Endothelial cell (in vitro differentiated cells): ENCODE data around the gene GALNT14. TPM values are rescaled to one million over a fixed set of nuclear protein-coding genes. Genes with fewer than 3 reads are reported as not detected.

Experiments used
- DNase-seq: peaks from one replicate; pipeline ENCODE4 v3.0.0; 2021; ENCODE audit warnings: low spot score
- H3K27ac Mint-ChIP-seq: one replicate; pipeline ENCODE4 v1.8.0; 2021; ENCODE audit warnings: mixed read lengths, inconsistent platforms; ENCODE audit not compliant: unreplicated experiment
- H3K27me3 Mint-ChIP-seq: one replicate; pipeline ENCODE4 v1.8.0; 2021; ENCODE audit warnings: mild to moderate bottlenecking, moderate library complexity, mixed read lengths, inconsistent platforms; ENCODE audit not compliant: unreplicated experiment
- H3K36me3 Mint-ChIP-seq: one replicate; pipeline ENCODE4 v1.8.0; 2021; ENCODE audit warnings: mild to moderate bottlenecking, low read depth, mixed read lengths, inconsistent platforms; ENCODE audit not compliant: unreplicated experiment
- H3K4me1 Mint-ChIP-seq: one replicate; pipeline ENCODE4 v1.8.0; 2021; ENCODE audit warnings: mild to moderate bottlenecking, mixed read lengths, inconsistent platforms; ENCODE audit not compliant: unreplicated experiment
- H3K4me3 Mint-ChIP-seq: one replicate; pipeline ENCODE4 v1.8.0; 2021; ENCODE audit warnings: mild to moderate bottlenecking, mixed read lengths, inconsistent platforms; ENCODE audit not compliant: unreplicated experiment
- H3K9me3 Mint-ChIP-seq: one replicate; pipeline ENCODE4 v1.8.0; 2021; ENCODE audit warnings: mixed read lengths, inconsistent platforms; ENCODE audit not compliant: unreplicated experiment
- total RNA-seq: library from RNA; stranded (reverse); fragmentation: NEBNext Ultra II Directional; extraction: Animal tissue kit (Norgen Biotek cat#: 25700); gene quantifications from one replicate; pipeline ENCODE4 v1.2.1, GENCODE V29; 2021; ENCODE audit not compliant: unreplicated experiment
- TF ChIP-seq, protein P1 (sequence below): fragments of 200-600 bp; sonication (generic); IDR thresholded peaks from one replicate; pipeline ENCODE4 v1.5.0; 2021; ENCODE audit warnings: antibody characterized with exemption; ENCODE audit not compliant: unreplicated experiment

The GALNT14 gene
- total RNA-seq, 1 donor from 2014 or later, result 16.8 TPM

- H3K4me3 Mint-ChIP-seq, result no peak overlapping the region
- TF ChIP-seq, protein P1, sequence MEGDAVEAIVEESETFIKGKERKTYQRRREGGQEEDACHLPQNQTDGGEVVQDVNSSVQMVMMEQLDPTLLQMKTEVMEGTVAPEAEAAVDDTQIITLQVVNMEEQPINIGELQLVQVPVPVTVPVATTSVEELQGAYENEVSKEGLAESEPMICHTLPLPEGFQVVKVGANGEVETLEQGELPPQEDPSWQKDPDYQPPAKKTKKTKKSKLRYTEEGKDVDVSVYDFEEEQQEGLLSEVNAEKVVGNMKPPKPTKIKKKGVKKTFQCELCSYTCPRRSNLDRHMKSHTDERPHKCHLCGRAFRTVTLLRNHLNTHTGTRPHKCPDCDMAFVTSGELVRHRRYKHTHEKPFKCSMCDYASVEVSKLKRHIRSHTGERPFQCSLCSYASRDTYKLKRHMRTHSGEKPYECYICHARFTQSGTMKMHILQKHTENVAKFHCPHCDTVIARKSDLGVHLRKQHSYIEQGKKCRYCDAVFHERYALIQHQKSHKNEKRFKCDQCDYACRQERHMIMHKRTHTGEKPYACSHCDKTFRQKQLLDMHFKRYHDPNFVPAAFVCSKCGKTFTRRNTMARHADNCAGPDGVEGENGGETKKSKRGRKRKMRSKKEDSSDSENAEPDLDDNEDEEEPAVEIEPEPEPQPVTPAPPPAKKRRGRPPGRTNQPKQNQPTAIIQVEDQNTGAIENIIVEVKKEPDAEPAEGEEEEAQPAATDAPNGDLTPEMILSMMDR, result no peak
- no peak for DNase-seq
- peaks cover 7% of the 10 kb centered on the region for H3K27me3 Mint-ChIP-seq
- no peaks in the 10 kb centered on the region for H3K9me3 Mint-ChIP-seq
- no peak overlapping the region for H3K27ac Mint-ChIP-seq
- H3K4me1 Mint-ChIP-seq, result no peaks in the 10 kb centered on the region
- no peaks in the 10 kb centered on the region for H3K36me3 Mint-ChIP-seq
Measured at GRCh38 chr2:31075941-31076590, 62.2 kb downstream of the GALNT14 start.

DNA sequence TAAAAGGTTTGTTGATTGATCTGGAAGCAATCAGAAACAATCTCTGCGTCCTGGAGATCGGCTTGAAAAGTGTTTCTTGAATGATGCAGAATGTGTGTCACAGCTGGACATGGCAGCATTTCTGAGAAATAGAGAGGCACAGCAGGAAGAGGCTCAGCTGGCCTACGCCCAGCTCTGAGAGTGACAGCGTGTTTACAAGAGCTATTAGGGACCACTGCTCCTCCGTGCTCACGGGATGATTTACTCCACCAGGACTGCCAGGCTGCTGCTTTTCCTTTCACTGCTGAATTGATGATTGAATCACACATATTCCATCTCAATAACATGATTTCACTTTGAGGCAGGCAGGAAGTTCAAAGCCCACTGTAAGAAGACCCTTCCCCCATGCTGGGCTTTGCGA is 62.8 kb downstream of the GALNT14 start:
- TF ChIP-seq, protein P1, result no peak
- Mint-ChIP-seq H3K36me3 (no peaks in the 10 kb centered on the region), H3K4me1 (no peaks in the 10 kb centered on the region), H3K4me3 (no peak overlapping the region), H3K9me3 (no peaks in the 10 kb centered on the region), H3K27me3 (peaks cover 7% of the 10 kb centered on the region), H3K27ac (no peak overlapping the region)
- DNase-seq, result no peak

GRCh38 chr2:31071741-31072140 is 66.5 kb downstream of the GALNT14 start:
- Mint-ChIP-seq H3K36me3 (no peaks in the 10 kb centered on the region), H3K4me3 (no peak overlapping the region), H3K9me3 (no peaks in the 10 kb centered on the region), H3K27ac (no peak overlapping the region), H3K27me3 (peaks cover 9% of the 10 kb centered on the region), H3K4me1 (no peaks in the 10 kb centered on the region)
- DNase-seq, result no peak
- TF ChIP-seq, protein P1, result no peak

- Mint-ChIP-seq H3K27ac (no peak overlapping the region), H3K36me3 (no peaks in the 10 kb centered on the region), H3K4me3 (no peak overlapping the region), H3K9me3 (no peaks in the 10 kb centered on the region), H3K4me1 (no peaks in the 10 kb centered on the region), H3K27me3 (peaks cover 9% of the 10 kb centered on the region)
- DNase-seq, result no peak
- TF ChIP-seq, protein P1, result no peak
Measured at GRCh38 chr2:31070339-31071125, 67.7 kb downstream of the GALNT14 start.
